GM18873 (cell line): ENCODE results near the gene BOK.

ENCODE experiments used
- ATAC-seq: cut with Tn5 transposase; IDR thresholded peaks from one replicate; pipeline ENCODE4 v1.9.1; 2021; ENCODE audit warnings: mild to moderate bottlenecking, moderate library complexity, moderate number of reproducible peaks; ENCODE audit not compliant: unreplicated experiment, low FRiP score

BOK gene

GRCh38 chr2:241617431-241618154, 59.0 kb downstream of the BOK start:
- ATAC-seq: no peak

- ATAC-seq: no peak
Measured at GRCh38 chr2:241618296-241618805, 59.8 kb downstream of the BOK start.

GRCh38 chr2:241618829-241619228, 60.3 kb downstream of the BOK start:
- no peak for ATAC-seq

- ATAC-seq: no peak
Measured at GRCh38 chr2:241619597-241620418, 61.3 kb downstream of the BOK start.

- no peak for ATAC-seq
Measured at GRCh38 chr2:241620419-241620769, 61.8 kb downstream of the BOK start.
